HEK293 (cell line): ENCODE measurements around the gene RBPJL.

Experiments
- HOXA7 ChIP-seq: sonication (generic); formaldehyde crosslinking; IDR thresholded peaks from 2 replicates; pipeline ENCODE4 v1.8.1; 2022; ENCODE audit warnings: missing genetic modification reagents, borderline replicate concordance
- MEIS1 ChIP-seq: sonication (generic); formaldehyde crosslinking; IDR thresholded peaks from 2 replicates; pipeline ENCODE4 v1.8.1; 2022; ENCODE audit warnings: missing genetic modification reagents, mild to moderate bottlenecking, borderline replicate concordance
- TRIM28 ChIP-seq: IDR thresholded peaks from 2 replicates; pipeline ENCODE4 v1.6.1; 2011; ENCODE audit warnings: low read length, control low read depth, borderline replicate concordance
- ZFP3 ChIP-seq: fragments of 450-650 bp; formaldehyde crosslinking; IDR thresholded peaks from 2 replicates; pipeline ENCODE4 v1.5.1; 2016; ENCODE audit warnings: low read depth, missing biosample characterization, missing genetic modification characterization
- ZFP41 ChIP-seq: fragments of 450-650 bp; formaldehyde crosslinking; IDR thresholded peaks from 2 replicates; pipeline ENCODE4 v1.5.1; 2016; ENCODE audit warnings: missing biosample characterization, missing genetic modification characterization, borderline replicate concordance
- ZNF324 ChIP-seq: fragments of 450-650 bp; formaldehyde crosslinking; IDR thresholded peaks from 2 replicates; pipeline ENCODE4 v1.5.1; 2016; ENCODE audit warnings: missing biosample characterization, missing genetic modification characterization
- ZNF521 ChIP-seq: fragments of 450-650 bp; formaldehyde crosslinking; IDR thresholded peaks from 2 replicates; pipeline ENCODE4 v1.5.1; 2017; ENCODE audit warnings: missing biosample characterization, mild to moderate bottlenecking, missing genetic modification characterization
- ZNF571 ChIP-seq: fragments of 450-650 bp; formaldehyde crosslinking; IDR thresholded peaks from 2 replicates; pipeline ENCODE4 v1.5.0; 2017; ENCODE audit warnings: missing biosample characterization, missing genetic modification characterization
- ZNF585B ChIP-seq: fragments of 450-650 bp; formaldehyde crosslinking; IDR thresholded peaks from 2 replicates; pipeline ENCODE4 v1.5.1; 2016; ENCODE audit warnings: missing biosample characterization, missing genetic modification characterization
- ZNF76 ChIP-seq: fragments of 450-650 bp; formaldehyde crosslinking; IDR thresholded peaks from 2 replicates; pipeline ENCODE4; 2016; ENCODE audit warnings: low read depth, missing biosample characterization, missing genetic modification characterization, borderline replicate concordance
- TF ChIP-seq, protein P1 (sequence below): fragments of 450-650 bp; formaldehyde crosslinking; IDR thresholded peaks from 2 replicates; pipeline ENCODE4 v1.5.1; 2016; ENCODE audit warnings: missing biosample characterization, missing genetic modification characterization
- TF ChIP-seq, protein P2 (sequence below): fragments of 450-650 bp; formaldehyde crosslinking; IDR thresholded peaks from 2 replicates; pipeline ENCODE4 v1.5.1; 2017; ENCODE audit warnings: missing biosample characterization, missing genetic modification characterization
- TF ChIP-seq, protein P3 (sequence below): fragments of 450-650 bp; formaldehyde crosslinking; IDR thresholded peaks from 2 replicates; pipeline ENCODE4 v1.5.1; 2017; ENCODE audit warnings: missing biosample characterization, missing genetic modification characterization
- TF ChIP-seq, protein P4 (sequence below): fragments of 450-650 bp; formaldehyde crosslinking; IDR thresholded peaks from 2 replicates; pipeline ENCODE4 v1.5.1; 2016; ENCODE audit warnings: missing biosample characterization, missing genetic modification characterization, low read depth

DNA sequence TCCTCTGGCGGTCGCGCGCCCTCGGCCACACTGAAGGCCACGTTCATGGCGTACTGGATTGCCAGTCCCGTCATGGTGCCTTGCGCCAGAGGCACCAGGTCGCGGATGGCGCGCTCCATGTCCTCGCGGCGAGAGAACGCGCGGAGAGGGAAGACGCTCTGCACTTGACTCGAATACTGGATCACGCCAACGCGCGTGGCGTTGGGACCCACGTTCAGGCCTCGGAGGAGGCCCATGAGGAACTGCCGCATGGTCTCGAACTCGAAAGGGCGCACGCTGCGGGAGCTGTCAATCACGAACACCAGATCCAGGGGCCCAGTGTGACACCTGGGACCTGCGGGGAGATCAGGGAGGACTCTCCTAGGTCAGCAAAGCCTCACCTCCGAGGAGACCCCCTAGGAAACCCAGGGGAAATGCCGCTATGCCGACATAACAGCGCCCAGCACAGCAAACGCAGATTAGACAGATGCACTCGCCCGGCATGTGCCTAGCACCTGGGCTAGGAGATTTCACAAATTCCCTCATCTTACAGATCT is 2.1 kb upstream of the RBPJL start:
- no peak for TF ChIP-seq ZNF571 (tag by site-specific recombination)
- no peak for TF ChIP-seq ZNF521 (tag by site-specific recombination)
- no peak for TF ChIP-seq MEIS1 (CRISPR knock-in tag)
- TF ChIP-seq, protein P1, sequence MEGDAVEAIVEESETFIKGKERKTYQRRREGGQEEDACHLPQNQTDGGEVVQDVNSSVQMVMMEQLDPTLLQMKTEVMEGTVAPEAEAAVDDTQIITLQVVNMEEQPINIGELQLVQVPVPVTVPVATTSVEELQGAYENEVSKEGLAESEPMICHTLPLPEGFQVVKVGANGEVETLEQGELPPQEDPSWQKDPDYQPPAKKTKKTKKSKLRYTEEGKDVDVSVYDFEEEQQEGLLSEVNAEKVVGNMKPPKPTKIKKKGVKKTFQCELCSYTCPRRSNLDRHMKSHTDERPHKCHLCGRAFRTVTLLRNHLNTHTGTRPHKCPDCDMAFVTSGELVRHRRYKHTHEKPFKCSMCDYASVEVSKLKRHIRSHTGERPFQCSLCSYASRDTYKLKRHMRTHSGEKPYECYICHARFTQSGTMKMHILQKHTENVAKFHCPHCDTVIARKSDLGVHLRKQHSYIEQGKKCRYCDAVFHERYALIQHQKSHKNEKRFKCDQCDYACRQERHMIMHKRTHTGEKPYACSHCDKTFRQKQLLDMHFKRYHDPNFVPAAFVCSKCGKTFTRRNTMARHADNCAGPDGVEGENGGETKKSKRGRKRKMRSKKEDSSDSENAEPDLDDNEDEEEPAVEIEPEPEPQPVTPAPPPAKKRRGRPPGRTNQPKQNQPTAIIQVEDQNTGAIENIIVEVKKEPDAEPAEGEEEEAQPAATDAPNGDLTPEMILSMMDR (tag by site-specific recombination): no peak
- TF ChIP-seq, protein P2, sequence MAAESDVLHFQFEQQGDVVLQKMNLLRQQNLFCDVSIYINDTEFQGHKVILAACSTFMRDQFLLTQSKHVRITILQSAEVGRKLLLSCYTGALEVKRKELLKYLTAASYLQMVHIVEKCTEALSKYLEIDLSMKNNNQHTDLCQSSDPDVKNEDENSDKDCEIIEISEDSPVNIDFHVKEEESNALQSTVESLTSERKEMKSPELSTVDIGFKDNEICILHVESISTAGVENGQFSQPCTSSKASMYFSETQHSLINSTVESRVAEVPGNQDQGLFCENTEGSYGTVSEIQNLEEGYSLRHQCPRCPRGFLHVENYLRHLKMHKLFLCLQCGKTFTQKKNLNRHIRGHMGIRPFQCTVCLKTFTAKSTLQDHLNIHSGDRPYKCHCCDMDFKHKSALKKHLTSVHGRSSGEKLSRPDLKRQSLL: no peak
- TF ChIP-seq, protein P3, sequence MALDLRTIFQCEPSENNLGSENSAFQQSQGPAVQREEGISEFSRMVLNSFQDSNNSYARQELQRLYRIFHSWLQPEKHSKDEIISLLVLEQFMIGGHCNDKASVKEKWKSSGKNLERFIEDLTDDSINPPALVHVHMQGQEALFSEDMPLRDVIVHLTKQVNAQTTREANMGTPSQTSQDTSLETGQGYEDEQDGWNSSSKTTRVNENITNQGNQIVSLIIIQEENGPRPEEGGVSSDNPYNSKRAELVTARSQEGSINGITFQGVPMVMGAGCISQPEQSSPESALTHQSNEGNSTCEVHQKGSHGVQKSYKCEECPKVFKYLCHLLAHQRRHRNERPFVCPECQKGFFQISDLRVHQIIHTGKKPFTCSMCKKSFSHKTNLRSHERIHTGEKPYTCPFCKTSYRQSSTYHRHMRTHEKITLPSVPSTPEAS (tag by site-specific recombination): no peak
- TF ChIP-seq ZNF76 (tag by site-specific recombination): no peak
- no peak for TF ChIP-seq ZNF324 (tag by site-specific recombination)
- TF ChIP-seq ZFP41 (tag by site-specific recombination): no peak
- TF ChIP-seq TRIM28: no peak
- TF ChIP-seq HOXA7 (CRISPR knock-in tag): no peak
- TF ChIP-seq, protein P4, sequence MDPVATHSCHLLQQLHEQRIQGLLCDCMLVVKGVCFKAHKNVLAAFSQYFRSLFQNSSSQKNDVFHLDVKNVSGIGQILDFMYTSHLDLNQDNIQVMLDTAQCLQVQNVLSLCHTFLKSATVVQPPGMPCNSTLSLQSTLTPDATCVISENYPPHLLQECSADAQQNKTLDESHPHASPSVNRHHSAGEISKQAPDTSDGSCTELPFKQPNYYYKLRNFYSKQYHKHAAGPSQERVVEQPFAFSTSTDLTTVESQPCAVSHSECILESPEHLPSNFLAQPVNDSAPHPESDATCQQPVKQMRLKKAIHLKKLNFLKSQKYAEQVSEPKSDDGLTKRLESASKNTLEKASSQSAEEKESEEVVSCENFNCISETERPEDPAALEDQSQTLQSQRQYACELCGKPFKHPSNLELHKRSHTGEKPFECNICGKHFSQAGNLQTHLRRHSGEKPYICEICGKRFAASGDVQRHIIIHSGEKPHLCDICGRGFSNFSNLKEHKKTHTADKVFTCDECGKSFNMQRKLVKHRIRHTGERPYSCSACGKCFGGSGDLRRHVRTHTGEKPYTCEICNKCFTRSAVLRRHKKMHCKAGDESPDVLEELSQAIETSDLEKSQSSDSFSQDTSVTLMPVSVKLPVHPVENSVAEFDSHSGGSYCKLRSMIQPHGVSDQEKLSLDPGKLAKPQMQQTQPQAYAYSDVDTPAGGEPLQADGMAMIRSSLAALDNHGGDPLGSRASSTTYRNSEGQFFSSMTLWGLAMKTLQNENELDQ (tag by site-specific recombination): no peak
- no peak for TF ChIP-seq ZNF585B (tag by site-specific recombination)
- TF ChIP-seq ZFP3 (tag by site-specific recombination): no peak
